Measurements from ENCODE around the gene TEX22.

Gene TEX22

GRCh38 chr14:105420101-105420973, 22.0 kb downstream of the TEX22 start:
- H3K4me2 ChIP-seq (ENCODE audit: low read depth, low read length, poor library complexity, severe bottlenecking), result peak overlapping the region; percentile 100
- no peaks in the 10 kb centered on the region for H3K36me3 ChIP-seq (ENCODE audit: insufficient read depth, low read length)
- peaks cover 45% of the 10 kb centered on the region for H4K20me1 ChIP-seq (ENCODE audit: insufficient read depth, low read length, poor library complexity, severe bottlenecking)
- H3K9me3 ChIP-seq (ENCODE audit: insufficient read depth, low read depth, low read length), result no peaks in the 10 kb centered on the region
- H3K4me3 ChIP-seq (ENCODE audit: low read length, poor library complexity, severe bottlenecking), result peak overlapping the region; percentile 91
- no peak for TF ChIP-seq CTCF (conservative IDR thresholded peaks at IDR 0.05; ENCODE audit: low read length)
- TF ChIP-seq EZH2phosphoT487 (IDR thresholded peaks at IDR 0.05; ENCODE audit: borderline replicate concordance), result no peak
- H2AFZ ChIP-seq (ENCODE audit: low read length), result no peak overlapping the region
- no peaks in the 10 kb centered on the region for H3K27me3 ChIP-seq (ENCODE audit: insufficient read depth, low read length, poor library complexity, severe bottlenecking)
- peaks cover 35% of the 10 kb centered on the region for H3K4me1 ChIP-seq (ENCODE audit: insufficient read depth, low read length, poor library complexity, severe bottlenecking)
- peak overlapping the region; percentile 93 for H3K9ac ChIP-seq (ENCODE audit: low read depth, low read length, poor library complexity, severe bottlenecking)
- no peaks in the 10 kb centered on the region for H3F3A ChIP-seq (ENCODE audit: low read depth)
- no peaks in the 10 kb centered on the region for H3K9me2 ChIP-seq (replicated peaks; ENCODE audit: low read depth, low read length)
- H3K79me2 ChIP-seq (ENCODE audit: insufficient read depth, low read length), result peaks cover 65% of the 10 kb centered on the region

- Histone ChIP-seq H3K9ac (ENCODE audit: low read depth, low read length, poor library complexity, severe bottlenecking) (peak overlapping the region; percentile 93), H3K9me2 (replicated peaks; ENCODE audit: low read depth, low read length) (no peaks in the 10 kb centered on the region), H3K79me2 (ENCODE audit: insufficient read depth, low read length) (peaks cover 73% of the 10 kb centered on the region), H2AFZ (ENCODE audit: low read length) (no peak overlapping the region), H3K4me1 (ENCODE audit: insufficient read depth, low read length, poor library complexity, severe bottlenecking) (peaks cover 33% of the 10 kb centered on the region), H4K20me1 (ENCODE audit: insufficient read depth, low read length, poor library complexity, severe bottlenecking) (peaks cover 52% of the 10 kb centered on the region), H3K4me3 (ENCODE audit: low read length, poor library complexity, severe bottlenecking) (peak overlapping the region; percentile 91), H3K27me3 (ENCODE audit: insufficient read depth, low read length, poor library complexity, severe bottlenecking) (no peaks in the 10 kb centered on the region), H3F3A (ENCODE audit: low read depth) (no peaks in the 10 kb centered on the region), H3K4me2 (ENCODE audit: low read depth, low read length, poor library complexity, severe bottlenecking) (peak overlapping the region; percentile 100), H3K9me3 (ENCODE audit: insufficient read depth, low read depth, low read length) (no peaks in the 10 kb centered on the region), H3K36me3 (ENCODE audit: insufficient read depth, low read length) (no peaks in the 10 kb centered on the region)
- TF ChIP-seq EZH2phosphoT487 (IDR thresholded peaks at IDR 0.05; ENCODE audit: borderline replicate concordance), result no peak
- TF ChIP-seq CTCF (conservative IDR thresholded peaks at IDR 0.05; ENCODE audit: low read length), result no peak
Measured at GRCh38 chr14:105420974-105421674, 22.8 kb downstream of the TEX22 start.

- H3K9me2 ChIP-seq (replicated peaks; ENCODE audit: low read depth, low read length), result no peaks in the 10 kb centered on the region
- no peaks in the 10 kb centered on the region for H3F3A ChIP-seq (ENCODE audit: low read depth)
- peaks cover 3% of the 10 kb centered on the region; the same call in 1 of the 2 replicates for H3K36me3 ChIP-seq (ENCODE audit: insufficient read depth, low read length)
- H3K27me3 ChIP-seq (ENCODE audit: insufficient read depth, low read length, poor library complexity, severe bottlenecking), result no peaks in the 10 kb centered on the region
- peaks cover 59% of the 10 kb centered on the region for H4K20me1 ChIP-seq (ENCODE audit: insufficient read depth, low read length, poor library complexity, severe bottlenecking)
- peak overlapping the region; percentile 100 for H3K4me2 ChIP-seq (ENCODE audit: low read depth, low read length, poor library complexity, severe bottlenecking)
- H3K9me3 ChIP-seq (ENCODE audit: insufficient read depth, low read depth, low read length), result no peaks in the 10 kb centered on the region
- H3K79me2 ChIP-seq (ENCODE audit: insufficient read depth, low read length), result peaks cover 82% of the 10 kb centered on the region
- peaks cover 33% of the 10 kb centered on the region for H3K4me1 ChIP-seq (ENCODE audit: insufficient read depth, low read length, poor library complexity, severe bottlenecking)
- peak overlapping the region; percentile 91 for H3K4me3 ChIP-seq (ENCODE audit: low read length, poor library complexity, severe bottlenecking)
- H3K9ac ChIP-seq (ENCODE audit: low read depth, low read length, poor library complexity, severe bottlenecking), result peak overlapping the region; percentile 93
- H2AFZ ChIP-seq (ENCODE audit: low read length), result no peak overlapping the region
- TF ChIP-seq CTCF (conservative IDR thresholded peaks at IDR 0.05; ENCODE audit: low read length) (no peak), EZH2phosphoT487 (IDR thresholded peaks at IDR 0.05; ENCODE audit: borderline replicate concordance) (no peak)
Measured at GRCh38 chr14:105421723-105422615, 23.6 kb downstream of the TEX22 start.

All from Loucy (cell line).